Myocyte (in vitro differentiated cells): ENCODE results near the gene MCM5. TPM values are rescaled to one million over a fixed set of nuclear protein-coding genes. Genes with fewer than 3 reads are reported as not detected.
"Not testable (repeated sequence)": the region's sequence is repeated elsewhere in the genome, so short reads cannot be mapped to it uniquely, and the experiment has no call there.

ENCODE experiments used
- DNase-seq: peaks from one replicate; pipeline ENCODE4 v3.0.0-alpha.2; 2012; ENCODE audit warnings: low read depth
- total RNA-seq: library from RNA; depleted of rRNA; stranded (reverse); fragments of >200 nt; gene quantifications from 2 replicates; pipeline ENCODE4 v1.2.3, GENCODE V29; 2014

MCM5 gene
- total RNA-seq, 1 donor from 2014 or later: 12.1 TPM

GRCh38 chr22:35378621-35379020 lies 21.3 kb upstream of the MCM5 start:
- DNase-seq: no peak

- DNase-seq: no peak
These were observed 20.6 kb upstream of the MCM5 start for GRCh38 chr22:35379146-35379993.

GRCh38 chr22:35380013-35380412 lies 19.9 kb upstream of the MCM5 start:
- DNase-seq: no peak

GRCh38 chr22:35380537-35381423 lies 19.2 kb upstream of the MCM5 start, which contains the start of gene HMOX1:
TSS of gene HMOX1 (plus strand) at chr22:35381096. CDS start at chr22:35381174, 78 bp downstream.
- DNase-seq: peak; percentile 95

- DNase-seq: no peak
These were observed 18.4 kb upstream of the MCM5 start for GRCh38 chr22:35381424-35382009.

- DNase-seq: no peak
These were observed 16.3 kb upstream of the MCM5 start for GRCh38 chr22:35383679-35384071.

GRCh38 chr22:35384527-35384926 lies 15.4 kb upstream of the MCM5 start:
- DNase-seq: peak; percentile 62

GRCh38 chr22:35384975-35385588 lies 14.9 kb upstream of the MCM5 start:
- no peak for DNase-seq

GRCh38 chr22:35386670-35387288 lies 13.2 kb upstream of the MCM5 start:
- no peak for DNase-seq

GRCh38 chr22:35390933-35391332 lies 9.0 kb upstream of the MCM5 start:
- DNase-seq: no peak

- no peak for DNase-seq
These were observed 7.6 kb upstream of the MCM5 start for GRCh38 chr22:35392357-35392756.

GRCh38 chr22:35393116-35394010 lies 6.6 kb upstream of the MCM5 start:
- DNase-seq: peak; percentile 62

- DNase-seq: no peak
These were observed 6.0 kb upstream of the MCM5 start for GRCh38 chr22:35394011-35394312.

GRCh38 chr22:35394810-35395563 lies 5.0 kb upstream of the MCM5 start:
- no peak for DNase-seq

GRCh38 chr22:35396622-35397021 lies 3.3 kb upstream of the MCM5 start:
- DNase-seq: not testable (repeated sequence)

GRCh38 chr22:35397095-35397904 lies 2.6 kb upstream of the MCM5 start:
- peak; percentile 51 for DNase-seq

- no peak for DNase-seq
These were observed 1.4 kb upstream of the MCM5 start for GRCh38 chr22:35398591-35398973.

GRCh38 chr22:35399114-35399677 lies 744 bp upstream of the MCM5 start:
- DNase-seq: no peak
